GM10248 (cell line): ENCODE results near the gene KIF9.
A peak's percentile ranks its signal among the peaks of the same experiment; 100 is the strongest.

ENCODE experiments used
- CTCF ChIA-PET: fragments of 300-600 bp; sonication (Branson Sonifier 250); formaldehyde crosslinking; extraction: SDS; loops from one replicate; lab custom pipeline; 2021; ENCODE audit warnings: antibody characterized with exemption; lab: Yijun Ruan, JAX
- POLR2A ChIA-PET: fragments of 350-650 bp; sonication (Branson Sonifier 250); formaldehyde crosslinking; extraction: SDS; loops from one replicate; lab custom pipeline; 2020; ENCODE audit warnings: antibody characterized with exemption; lab: Yijun Ruan, JAX
- DNase-seq: peaks from one replicate; pipeline ENCODE4 v3.0.0; 2012; ENCODE audit errors: extremely low spot score
- TF ChIP-seq, protein P1 (sequence below): IDR thresholded peaks from 2 replicates; pipeline ENCODE4 v1.5.1; 2012; ENCODE audit warnings: mild to moderate bottlenecking, low read depth; ENCODE audit errors: extremely low read depth, missing control alignments, control extremely low read depth

The KIF9 gene

DNA sequence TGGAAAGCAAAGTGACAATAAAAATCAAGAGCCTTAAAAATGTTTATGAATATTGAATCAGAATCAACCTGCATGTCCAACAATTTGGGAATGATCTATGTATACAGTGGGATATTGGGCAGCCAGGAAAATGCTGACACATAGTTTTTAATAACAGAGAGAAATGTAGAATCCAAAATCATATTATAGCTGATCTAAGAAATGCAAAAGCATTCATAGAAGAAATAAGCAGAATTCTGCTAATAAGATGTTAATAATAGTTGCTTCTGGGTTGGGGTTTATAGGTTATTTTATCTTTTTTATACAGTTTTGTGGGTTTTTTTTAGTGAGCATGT is 15.1 kb downstream of the KIF9 start:
- ChIA-PET POLR2A (interaction anchor here (1.0 kb wide), 1 partner anchor 92 kb away, joined by 3 read pairs; no protein-coding TSS in a partner anchor), CTCF (interaction anchor here (1.1 to 4.1 kb wide), 4 partner anchors 12 to 56 kb away, joined by 3 to 15 read pairs (median 10); no protein-coding TSS in a partner anchor)
- TF ChIP-seq, protein P1, sequence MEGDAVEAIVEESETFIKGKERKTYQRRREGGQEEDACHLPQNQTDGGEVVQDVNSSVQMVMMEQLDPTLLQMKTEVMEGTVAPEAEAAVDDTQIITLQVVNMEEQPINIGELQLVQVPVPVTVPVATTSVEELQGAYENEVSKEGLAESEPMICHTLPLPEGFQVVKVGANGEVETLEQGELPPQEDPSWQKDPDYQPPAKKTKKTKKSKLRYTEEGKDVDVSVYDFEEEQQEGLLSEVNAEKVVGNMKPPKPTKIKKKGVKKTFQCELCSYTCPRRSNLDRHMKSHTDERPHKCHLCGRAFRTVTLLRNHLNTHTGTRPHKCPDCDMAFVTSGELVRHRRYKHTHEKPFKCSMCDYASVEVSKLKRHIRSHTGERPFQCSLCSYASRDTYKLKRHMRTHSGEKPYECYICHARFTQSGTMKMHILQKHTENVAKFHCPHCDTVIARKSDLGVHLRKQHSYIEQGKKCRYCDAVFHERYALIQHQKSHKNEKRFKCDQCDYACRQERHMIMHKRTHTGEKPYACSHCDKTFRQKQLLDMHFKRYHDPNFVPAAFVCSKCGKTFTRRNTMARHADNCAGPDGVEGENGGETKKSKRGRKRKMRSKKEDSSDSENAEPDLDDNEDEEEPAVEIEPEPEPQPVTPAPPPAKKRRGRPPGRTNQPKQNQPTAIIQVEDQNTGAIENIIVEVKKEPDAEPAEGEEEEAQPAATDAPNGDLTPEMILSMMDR: no peak
- no peak for DNase-seq

DNA sequence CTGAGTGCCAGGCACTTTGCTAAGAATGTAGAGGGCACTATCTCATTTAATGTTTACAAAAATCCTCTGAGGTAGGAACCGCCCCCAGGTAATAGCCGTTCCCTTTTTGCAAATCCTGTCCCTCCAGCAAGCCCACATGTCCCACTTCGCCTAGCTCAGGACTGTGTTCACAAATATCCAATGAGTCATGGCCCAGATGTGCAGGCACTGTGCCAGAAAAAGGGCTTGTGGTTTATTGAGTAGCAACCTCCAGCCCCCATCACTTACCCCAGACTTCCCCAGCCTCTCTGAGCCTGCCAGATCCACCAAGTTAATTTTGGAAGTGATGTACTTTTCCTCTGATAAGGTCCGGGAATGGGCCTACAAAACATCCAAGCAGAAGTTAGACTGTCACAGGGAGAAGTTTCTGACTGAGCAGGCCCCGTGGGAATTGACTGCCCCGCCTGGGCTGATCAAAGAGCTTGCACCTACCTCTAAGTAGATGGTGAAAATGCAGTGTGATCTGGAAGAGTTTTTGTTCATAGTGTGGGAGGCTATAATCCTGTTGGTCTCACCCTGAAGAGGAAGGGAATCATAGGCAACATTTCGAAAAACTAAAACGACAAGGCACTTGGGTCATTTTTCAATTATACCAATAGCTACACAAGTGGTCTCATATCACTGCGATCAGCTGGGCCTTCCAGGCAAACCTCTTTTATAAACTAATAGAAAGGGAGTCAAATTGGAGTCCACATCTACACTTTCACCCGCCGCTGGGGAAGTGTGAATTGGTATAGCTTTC is 15.7 kb downstream of the KIF9 start:
- ChIA-PET POLR2A (interaction anchor here (1.0 kb wide), 1 partner anchor 92 kb away, joined by 3 read pairs; no protein-coding TSS in a partner anchor), CTCF (interaction anchor here (1.1 to 4.1 kb wide), 4 partner anchors 13 to 57 kb away, joined by 3 to 15 read pairs (median 10); no protein-coding TSS in a partner anchor)
- DNase-seq: peak; percentile 60
- TF ChIP-seq, protein P1: no peak

DNA sequence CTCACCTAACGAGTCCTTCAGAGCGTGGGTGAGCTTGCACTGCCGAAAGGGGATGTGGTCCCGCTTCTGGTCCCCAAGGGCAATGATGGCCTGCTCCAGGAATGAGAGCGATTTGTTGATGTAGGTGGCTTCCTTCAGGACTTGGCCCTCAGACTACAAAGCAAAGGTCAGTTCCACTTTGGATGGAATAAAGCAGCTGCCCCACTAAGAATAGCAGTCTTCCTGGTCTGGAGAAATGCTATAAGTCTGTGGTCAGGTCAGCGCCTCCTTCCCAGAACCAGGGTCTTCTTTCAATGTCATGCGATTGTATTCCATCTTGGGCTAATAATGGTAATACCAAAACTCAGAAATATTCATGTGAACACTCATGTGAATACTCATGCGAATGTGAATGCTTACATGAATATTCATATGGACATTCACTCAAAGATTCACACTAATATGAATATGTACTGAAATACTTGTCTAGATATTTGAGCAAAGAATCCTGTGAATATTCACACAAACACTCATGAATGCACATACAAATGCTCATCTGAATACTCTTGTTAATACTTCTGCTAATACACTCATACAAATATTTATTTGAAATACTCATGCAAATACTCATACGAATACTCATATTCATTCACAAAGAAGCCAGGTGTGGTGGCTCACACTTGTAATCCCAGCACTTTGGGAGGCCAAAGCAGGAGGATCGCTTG is 16.7 kb downstream of the KIF9 start:
- TF ChIP-seq, protein P1: no peak
- POLR2A ChIA-PET: no interaction called here
- CTCF ChIA-PET: interaction anchor here (2.1 to 2.2 kb wide), 2 partner anchors 14 to 58 kb away, joined by 9 to 10 read pairs; no protein-coding TSS in a partner anchor
- no peak for DNase-seq

DNA sequence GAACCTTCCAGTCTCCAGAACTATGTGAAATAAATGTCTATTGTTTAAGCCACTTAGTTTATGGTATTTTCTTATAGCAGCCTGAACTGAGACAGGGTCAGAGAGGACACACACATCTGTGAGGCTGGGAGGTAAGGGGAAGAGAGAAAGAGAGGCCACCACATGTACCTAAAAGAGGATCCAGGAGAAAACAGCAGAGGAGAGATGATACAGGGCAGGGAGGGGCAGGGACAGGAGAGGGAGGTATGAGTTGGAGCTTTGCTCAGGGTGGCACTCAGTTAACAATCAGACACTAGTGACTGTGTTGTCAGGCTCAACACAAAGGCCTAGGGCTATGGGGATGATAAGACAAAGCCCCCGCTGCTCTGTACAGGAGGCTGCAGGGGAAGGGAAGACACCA is 17.6 kb downstream of the KIF9 start:
- CTCF ChIA-PET: interaction anchor here (4.0 kb wide), 1 partner anchor 11 kb away, joined by 13 read pairs; no protein-coding TSS in a partner anchor
- no peak for DNase-seq
- POLR2A ChIA-PET: no interaction called here
- TF ChIP-seq, protein P1: no peak

DNA sequence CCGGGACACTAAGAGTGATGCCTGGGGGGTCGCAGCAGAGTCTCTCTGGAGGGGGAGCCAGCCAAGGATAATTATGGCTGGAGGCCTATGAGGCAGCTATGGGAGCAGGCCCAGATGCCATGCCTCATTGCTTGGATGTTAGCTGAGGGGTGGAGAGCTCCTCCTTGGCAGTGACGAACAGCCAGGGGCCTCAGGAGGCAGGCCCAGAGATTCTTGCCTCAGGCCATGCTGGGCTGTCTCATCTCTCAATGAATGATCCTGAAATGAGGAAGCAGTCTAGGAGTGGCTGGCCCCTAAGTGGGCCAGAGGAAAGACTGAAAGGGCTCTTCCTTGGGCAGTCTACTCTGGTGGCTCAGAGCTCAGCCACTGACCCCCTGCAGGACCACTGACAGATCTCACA is 21.3 kb downstream of the KIF9 start:
- CTCF ChIA-PET: interaction anchor here (2.7 to 4.0 kb wide), 3 partner anchors 7 to 14 kb away, joined by 7 to 17 read pairs (median 13); no protein-coding TSS in a partner anchor
- POLR2A ChIA-PET: no interaction called here
- DNase-seq: no peak
- TF ChIP-seq, protein P1: no peak

DNA sequence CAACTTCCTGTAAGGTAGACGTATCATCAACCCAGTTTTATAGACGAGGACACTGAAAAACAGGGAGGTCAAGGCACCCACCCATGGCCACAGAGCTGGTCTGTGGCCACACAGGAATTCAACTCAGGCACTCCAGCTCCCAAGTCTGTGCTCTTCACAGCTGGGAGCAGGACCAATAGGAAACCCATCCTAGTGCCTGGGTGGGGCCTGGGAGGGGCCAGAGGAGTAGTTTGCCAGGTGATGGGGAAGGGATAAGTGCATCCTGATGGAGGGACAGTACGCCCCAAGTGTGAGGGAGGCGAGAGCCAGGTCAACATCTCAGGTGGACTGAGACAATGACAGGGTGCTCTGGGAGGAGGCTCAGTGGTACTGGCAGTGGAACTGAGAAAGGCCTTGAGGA is 22.0 kb downstream of the KIF9 start:
- DNase-seq: no peak
- ChIA-PET POLR2A (no interaction called here), CTCF (interaction anchor here (2.7 to 3.4 kb wide), 2 partner anchors 10 to 15 kb away, joined by 7 to 17 read pairs; no protein-coding TSS in a partner anchor)
- TF ChIP-seq, protein P1: no peak
